HT-29 (cell line): Measurements from ENCODE around the gene FPR1. TPM values are rescaled to one million over a fixed set of nuclear protein-coding genes. Genes with fewer than 3 reads are reported as not detected.

Source experiments
- DNase-seq: peaks from one replicate; pipeline ENCODE4 v3.0.0-alpha.2; 2015; ENCODE audit warnings: low spot score
- total RNA-seq: library from RNA; depleted of rRNA; stranded (reverse); fragments of >200 nt; shearing (Covaris generic); gene quantifications from 2 replicates; pipeline ENCODE4 v1.2.3, GENCODE V29; 2014; rRNA removed

Gene FPR1
- total RNA-seq, 1 experiment from 2014 or later: not detected

- DNase-seq: no peak
Observed at GRCh38 chr19:51706296-51706695, 45.4 kb downstream of the FPR1 start.

- DNase-seq: no peak
Observed at GRCh38 chr19:51704626-51705025, 47.1 kb downstream of the FPR1 start.

GRCh38 chr19:51703575-51704515 lies 47.8 kb downstream of the FPR1 start:
- DNase-seq: peak; percentile 96

GRCh38 chr19:51702825-51703574 lies 48.7 kb downstream of the FPR1 start:
- DNase-seq: peak; percentile 70

GRCh38 chr19:51702103-51702824 lies 49.4 kb downstream of the FPR1 start:
- peak; percentile 91 for DNase-seq

GRCh38 chr19:51701468-51702100 lies 50.1 kb downstream of the FPR1 start:
- DNase-seq: no peak

GRCh38 chr19:51699170-51699569 lies 52.5 kb downstream of the FPR1 start:
- no peak for DNase-seq

- DNase-seq: no peak
Observed at GRCh38 chr19:51698296-51698695, 53.4 kb downstream of the FPR1 start.

- DNase-seq: no peak
Observed at GRCh38 chr19:51697169-51697776, 54.4 kb downstream of the FPR1 start.

GRCh38 chr19:51696606-51697005 lies 55.1 kb downstream of the FPR1 start:
- no peak for DNase-seq

Other genes with a start within 250 kb of the FPR1 start
- not detected in 2 replicates for gene SIGLEC6, start 220.2 kb downstream of the FPR1 start, total RNA-seq
- gene ZNF175, start 180.6 kb downstream of the FPR1 start, total RNA-seq: 1.1 and 1.8 TPM in 2 replicates
- not detected in 2 replicates for gene SIGLEC5, start 121.5 kb downstream of the FPR1 start, total RNA-seq
- gene SIGLEC14, start 105.1 kb downstream of the FPR1 start, total RNA-seq: not detected in 2 replicates
- 13.6 and 17.8 TPM in 2 replicates for gene SPACA6, start 58.5 kb downstream of the FPR1 start, total RNA-seq
- gene HAS1, start 27.9 kb downstream of the FPR1 start, total RNA-seq: 0.05 TPM in 1 of 2 replicates, not detected in the other
- gene FPR2, start 9.3 kb upstream of the FPR1 start, total RNA-seq: not detected in 2 replicates
- not detected in 2 replicates for gene FPR3, start 43.3 kb upstream of the FPR1 start, total RNA-seq
- 0.99 and 1.1 TPM in 2 replicates for gene ZNF577, start 136.1 kb upstream of the FPR1 start, total RNA-seq
- gene ZNF649, start 153.1 kb upstream of the FPR1 start, total RNA-seq: 0.64 and 1.8 TPM in 2 replicates
- gene ZNF613, start 175.6 kb upstream of the FPR1 start, total RNA-seq: 1.3 and 2.8 TPM in 2 replicates
- 1.3 and 1.9 TPM in 2 replicates for gene ZNF350, start 235.0 kb upstream of the FPR1 start, total RNA-seq